H7 (cell line): ENCODE results near the gene CNTNAP5. TPM values are rescaled to one million over a fixed set of nuclear protein-coding genes. Genes with fewer than 3 reads are reported as not detected.

ENCODE experiments used
- DNase-seq: peaks from one replicate; pipeline ENCODE4 v3.0.0; 2012
- H3K27me3 ChIP-seq: 2 replicates; pipeline ENCODE4 v1.6.0; 2011; ENCODE audit warnings: mild to moderate bottlenecking, low read length; ENCODE audit not compliant: control insufficient read depth, insufficient read depth
- H3K36me3 ChIP-seq: replicated peaks from 2 replicates; pipeline ENCODE4 v1.5.1; 2011; ENCODE audit warnings: low read length; ENCODE audit not compliant: control insufficient read depth, insufficient read depth
- H3K4me3 ChIP-seq: 2 replicates; pipeline ENCODE4 v1.5.1; 2011; ENCODE audit warnings: low read depth, mild to moderate bottlenecking, control low read depth, low read length, moderate library complexity; ENCODE audit not compliant: insufficient read depth
- total RNA-seq: library from RNA; depleted of rRNA; stranded (reverse); fragments of >200 nt; shearing (Covaris generic); gene quantifications from 2 replicates; pipeline ENCODE4 v1.2.3, GENCODE V29; 2014

CNTNAP5 gene
- total RNA-seq, 1 experiment from 2014 or later, result 0.28 TPM

DNA sequence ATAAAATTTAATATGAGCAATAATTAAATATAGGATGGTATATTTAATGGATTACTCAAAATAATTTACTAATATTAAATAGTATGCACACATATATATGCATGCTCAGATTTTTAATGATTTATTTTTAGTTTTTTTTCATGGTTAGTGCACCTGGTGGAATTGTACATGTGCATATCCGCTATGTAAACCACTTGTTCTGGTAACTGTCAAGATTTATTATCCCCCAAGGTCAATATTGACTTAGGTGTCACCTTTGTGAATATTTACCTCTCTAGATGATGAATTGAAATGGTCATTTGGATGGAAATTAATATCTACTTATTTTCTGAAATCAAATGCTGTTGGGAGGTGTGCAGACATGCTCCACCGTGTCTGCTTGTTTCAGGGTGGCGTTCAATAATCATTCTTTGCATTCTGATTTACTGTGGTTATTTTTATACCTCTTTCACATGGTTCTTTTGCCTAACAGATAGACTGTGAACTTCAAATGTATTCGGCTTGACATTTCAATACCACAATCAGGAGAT lies 14.7 kb downstream of the CNTNAP5 start:
- no peak for DNase-seq
- Histone ChIP-seq H3K27me3 (no peaks in the 10 kb centered on the region), H3K4me3 (no peak overlapping the region), H3K36me3 (no peaks in the 10 kb centered on the region)

DNA sequence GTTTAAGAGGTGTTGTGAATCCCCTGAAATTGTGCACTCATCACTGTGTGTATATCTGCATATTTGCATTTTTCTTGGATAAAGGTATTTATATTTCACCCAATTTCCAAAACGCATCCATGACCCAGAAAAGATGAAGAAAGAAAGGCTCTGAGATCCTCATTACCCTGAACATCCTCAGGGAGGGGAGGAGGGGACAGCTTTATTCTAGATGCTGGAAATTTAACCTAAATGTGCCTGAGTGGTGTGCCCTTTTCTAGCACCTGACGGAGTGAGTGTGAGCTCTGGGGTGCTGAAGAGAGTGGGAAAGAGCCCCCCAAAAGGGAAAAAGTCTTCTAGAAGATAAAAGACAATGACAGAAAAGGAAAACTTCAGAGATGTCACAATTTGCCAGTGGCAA lies 20.8 kb downstream of the CNTNAP5 start:
- DNase-seq, result no peak
- Histone ChIP-seq H3K4me3 (no peak overlapping the region), H3K36me3 (no peaks in the 10 kb centered on the region), H3K27me3 (no peaks in the 10 kb centered on the region)

DNA sequence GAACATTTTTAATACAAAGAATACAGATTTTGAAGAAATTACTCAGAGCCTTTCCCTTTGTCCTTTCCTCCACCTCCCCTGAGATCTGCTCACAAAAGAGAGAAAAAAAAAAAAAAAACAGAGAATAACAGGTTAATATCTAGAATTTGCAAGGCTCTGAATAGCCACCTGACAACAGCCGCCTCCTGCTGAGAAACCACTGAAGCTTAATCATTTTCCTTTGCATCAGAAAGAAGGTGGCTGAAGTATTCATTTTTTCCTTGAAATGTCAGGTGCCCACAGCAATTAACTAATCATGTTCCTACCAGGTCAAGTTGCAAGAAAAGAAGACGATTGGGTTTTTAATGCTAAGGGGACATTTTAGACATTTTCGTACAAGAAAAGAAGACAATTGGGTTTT lies 21.2 kb downstream of the CNTNAP5 start:
- H3K36me3 ChIP-seq, result no peaks in the 10 kb centered on the region
- H3K27me3 ChIP-seq, result no peaks in the 10 kb centered on the region
- DNase-seq, result peak; percentile 9
- H3K4me3 ChIP-seq, result no peak overlapping the region

DNA sequence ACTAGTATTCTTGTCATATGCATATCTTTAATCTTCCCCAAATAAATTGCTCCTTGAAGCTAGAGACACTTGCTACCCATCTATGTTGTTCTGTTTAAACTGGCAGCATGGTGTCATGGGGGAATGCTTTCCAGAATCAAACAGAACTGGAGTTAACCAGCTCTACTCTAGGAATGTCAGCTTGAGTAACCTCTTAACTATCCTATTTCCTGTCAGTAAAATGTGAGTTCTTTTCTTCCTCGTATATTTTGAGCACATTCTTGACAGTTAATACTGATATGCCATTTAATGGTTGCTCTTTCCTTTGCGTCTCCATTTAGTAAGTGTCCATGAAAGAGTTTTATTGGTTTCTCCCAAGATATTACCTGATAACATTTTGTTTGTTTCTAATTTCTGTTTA lies 23.0 kb downstream of the CNTNAP5 start:
- H3K36me3 ChIP-seq, result no peaks in the 10 kb centered on the region
- no peak overlapping the region for H3K4me3 ChIP-seq
- H3K27me3 ChIP-seq, result no peaks in the 10 kb centered on the region
- no peak for DNase-seq

DNA sequence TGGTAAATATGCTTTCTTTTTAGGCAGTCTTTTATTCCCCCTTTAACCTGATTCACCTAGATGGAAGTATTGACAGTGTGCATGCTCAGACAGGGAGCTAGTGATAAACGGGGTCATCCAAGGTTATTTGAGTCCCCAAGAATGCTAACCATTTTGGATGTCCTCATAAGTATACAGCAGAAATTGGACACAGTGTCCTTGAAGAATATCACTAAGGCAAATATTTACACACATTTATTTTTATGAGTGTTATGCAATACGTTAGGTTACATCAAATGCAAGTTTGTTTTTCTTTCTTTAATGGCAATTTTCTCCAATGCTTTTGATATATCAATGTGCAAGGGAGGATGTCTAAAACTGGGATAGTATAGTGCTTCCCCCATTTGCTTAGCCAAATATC lies 23.6 kb downstream of the CNTNAP5 start:
- Histone ChIP-seq H3K36me3 (no peaks in the 10 kb centered on the region), H3K4me3 (no peak overlapping the region), H3K27me3 (no peaks in the 10 kb centered on the region)
- DNase-seq, result no peak

DNA sequence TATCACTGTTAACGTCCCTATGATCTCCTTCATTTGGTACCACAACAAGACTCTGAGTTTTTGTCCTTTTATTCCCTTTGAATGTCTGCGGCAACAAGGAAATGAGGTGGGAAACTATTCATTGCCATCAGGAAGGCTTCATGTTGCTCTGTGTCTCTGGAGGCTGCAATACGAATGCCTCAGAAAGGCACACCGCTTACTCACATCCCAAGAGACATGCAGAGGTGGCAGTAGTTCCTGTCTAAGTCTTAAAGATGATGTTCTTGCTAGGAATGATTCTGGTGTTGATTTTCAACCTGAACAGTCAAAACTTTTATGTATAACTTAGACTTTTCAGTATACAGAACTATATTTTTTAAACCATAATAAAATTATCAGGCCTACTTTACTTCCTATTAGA lies 24.0 kb downstream of the CNTNAP5 start:
- DNase-seq, result no peak
- no peak overlapping the region for H3K4me3 ChIP-seq
- H3K36me3 ChIP-seq, result no peaks in the 10 kb centered on the region
- no peaks in the 10 kb centered on the region for H3K27me3 ChIP-seq

DNA sequence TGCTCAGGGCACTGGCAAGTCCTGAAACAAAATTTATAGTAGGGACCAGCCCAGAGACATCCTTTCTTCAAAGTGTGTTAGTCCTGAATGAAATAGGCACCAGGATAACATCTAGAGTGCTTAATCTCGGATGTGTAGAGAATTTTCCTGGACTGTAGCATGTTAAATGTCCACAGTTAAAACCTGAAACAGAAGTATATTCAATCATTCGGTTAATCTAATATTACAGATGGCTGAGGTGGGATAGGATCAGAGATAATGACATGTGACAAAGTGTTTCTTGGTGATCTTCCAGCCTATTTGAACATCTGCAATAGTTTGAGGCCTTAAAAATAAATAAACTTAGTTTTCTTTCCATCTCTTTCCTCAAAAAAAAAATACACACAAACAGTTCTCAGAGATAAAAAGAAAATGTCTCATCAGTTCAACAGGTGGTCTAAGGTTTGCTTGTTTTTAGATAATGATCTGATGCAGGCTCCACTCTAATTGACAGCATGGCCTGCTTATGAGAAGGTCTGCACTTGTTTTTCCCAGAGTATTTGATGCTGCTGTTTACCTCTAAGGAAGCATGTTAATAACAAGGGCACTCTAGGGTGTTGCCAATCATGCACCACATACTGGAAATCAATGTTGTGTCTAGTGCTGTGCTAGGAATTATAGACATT lies 25.9 kb downstream of the CNTNAP5 start:
- Histone ChIP-seq H3K4me3 (no peak overlapping the region), H3K27me3 (no peaks in the 10 kb centered on the region)
- no peak for DNase-seq

DNA sequence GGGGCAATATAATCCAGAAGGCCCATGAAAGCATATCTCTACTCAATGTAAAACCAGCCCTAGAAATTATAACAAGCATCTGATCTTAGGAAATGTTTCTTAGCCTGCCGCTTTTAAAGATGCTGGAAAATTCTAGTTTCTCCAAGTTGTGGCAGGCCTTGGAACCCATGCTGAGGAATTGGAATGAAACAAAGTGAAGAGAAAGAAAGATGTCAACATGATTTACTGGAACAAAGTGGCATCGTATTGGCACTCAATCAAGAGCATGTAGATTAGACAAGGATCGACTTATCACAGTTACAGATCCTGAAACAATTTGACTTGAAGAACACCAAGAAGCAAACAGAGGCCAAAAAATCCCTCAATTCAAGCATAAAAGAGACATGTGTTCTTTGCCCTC lies 28.7 kb downstream of the CNTNAP5 start:
- no peaks in the 10 kb centered on the region for H3K36me3 ChIP-seq
- H3K4me3 ChIP-seq, result no peak overlapping the region
- DNase-seq, result no peak
- no peaks in the 10 kb centered on the region for H3K27me3 ChIP-seq

More for the DNA sequence above, 25.9 kb downstream of the CNTNAP5 start:
- H3K36me3 ChIP-seq, result no peaks in the 10 kb centered on the region

DNA sequence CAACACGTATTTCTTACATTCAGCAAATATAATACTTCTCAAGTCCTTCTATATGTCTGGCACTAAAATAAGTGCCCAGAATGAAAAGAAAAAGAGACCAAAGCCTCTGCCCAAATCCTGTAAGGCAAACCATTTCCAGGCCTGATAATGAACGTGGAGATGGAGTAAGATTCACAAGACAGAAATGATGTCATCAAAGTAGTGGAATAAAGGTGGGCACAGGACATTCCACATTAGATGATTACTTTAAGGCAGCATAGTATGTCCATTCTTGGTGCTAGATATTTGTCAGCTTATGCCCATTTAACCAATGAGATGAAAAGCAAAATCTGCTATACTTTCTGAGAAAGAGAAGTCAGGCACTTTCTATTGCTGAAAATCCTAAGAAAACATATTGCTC lies 38.5 kb downstream of the CNTNAP5 start:
- no peaks in the 10 kb centered on the region for H3K36me3 ChIP-seq
- DNase-seq, result no peak
- H3K27me3 ChIP-seq, result no peaks in the 10 kb centered on the region
- H3K4me3 ChIP-seq, result no peak overlapping the region

DNA sequence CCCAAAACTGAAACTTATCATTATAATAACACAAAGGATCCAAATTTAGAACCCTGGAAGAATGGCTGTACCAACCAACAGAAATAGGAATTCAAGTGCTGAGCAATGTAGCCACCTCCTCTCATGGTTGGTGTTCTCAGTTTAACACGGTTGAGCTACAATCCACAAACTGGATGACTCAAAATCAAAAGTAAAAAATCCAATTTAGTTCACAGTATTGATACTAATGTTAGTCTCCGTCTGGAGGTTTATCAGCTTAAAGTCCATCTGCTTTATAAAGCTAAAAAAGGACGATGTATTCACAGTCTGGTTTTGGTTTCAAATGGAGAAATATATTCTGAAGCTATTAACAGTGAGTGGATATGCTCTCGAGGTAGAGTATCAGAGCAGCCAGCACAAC lies 40.5 kb downstream of the CNTNAP5 start:
- no peak for DNase-seq
- no peaks in the 10 kb centered on the region for H3K27me3 ChIP-seq
- no peaks in the 10 kb centered on the region for H3K36me3 ChIP-seq
- H3K4me3 ChIP-seq, result no peak overlapping the region

DNA sequence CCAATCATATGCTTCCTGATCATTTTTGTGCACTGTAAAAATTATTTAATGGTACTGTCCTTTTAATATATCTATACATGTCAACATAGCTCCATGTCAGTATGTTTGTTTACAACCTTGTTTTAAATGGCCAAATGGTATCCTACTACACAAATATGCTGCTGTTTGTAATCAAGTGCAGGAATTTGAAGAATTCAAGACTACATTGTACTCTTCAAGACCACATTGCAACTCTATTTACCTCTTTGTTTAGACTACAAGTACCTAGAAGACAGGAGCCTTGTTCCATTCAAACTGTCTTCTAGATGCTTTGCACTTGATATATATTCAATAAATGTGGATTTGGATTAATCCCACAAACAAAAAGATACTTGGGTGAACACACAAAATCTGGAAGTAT lies 41.7 kb downstream of the CNTNAP5 start:
- no peak for DNase-seq
- Histone ChIP-seq H3K27me3 (no peaks in the 10 kb centered on the region), H3K4me3 (no peak overlapping the region), H3K36me3 (no peaks in the 10 kb centered on the region)

DNA sequence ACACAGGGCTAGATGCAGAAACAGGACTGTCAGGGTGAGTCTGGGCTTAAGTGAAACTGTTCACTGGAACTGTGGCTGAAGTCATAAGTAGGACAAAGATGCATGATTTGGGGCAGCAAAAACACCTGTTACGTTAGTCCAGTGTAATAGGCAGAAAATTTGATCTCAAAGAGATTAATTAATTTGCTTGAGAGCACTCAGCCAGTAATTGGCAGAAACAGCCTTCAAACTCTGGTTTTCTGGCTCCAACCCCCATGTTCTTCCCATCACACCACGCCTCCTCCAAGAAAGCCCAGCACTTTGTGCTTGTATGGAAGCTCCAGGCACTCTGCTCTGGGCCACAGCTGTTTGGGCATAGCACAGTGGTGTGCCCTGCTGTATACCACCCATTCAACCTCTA lies 54.0 kb downstream of the CNTNAP5 start:
- H3K36me3 ChIP-seq, result no peaks in the 10 kb centered on the region
- no peaks in the 10 kb centered on the region for H3K27me3 ChIP-seq
- DNase-seq, result no peak
- no peak overlapping the region for H3K4me3 ChIP-seq

DNA sequence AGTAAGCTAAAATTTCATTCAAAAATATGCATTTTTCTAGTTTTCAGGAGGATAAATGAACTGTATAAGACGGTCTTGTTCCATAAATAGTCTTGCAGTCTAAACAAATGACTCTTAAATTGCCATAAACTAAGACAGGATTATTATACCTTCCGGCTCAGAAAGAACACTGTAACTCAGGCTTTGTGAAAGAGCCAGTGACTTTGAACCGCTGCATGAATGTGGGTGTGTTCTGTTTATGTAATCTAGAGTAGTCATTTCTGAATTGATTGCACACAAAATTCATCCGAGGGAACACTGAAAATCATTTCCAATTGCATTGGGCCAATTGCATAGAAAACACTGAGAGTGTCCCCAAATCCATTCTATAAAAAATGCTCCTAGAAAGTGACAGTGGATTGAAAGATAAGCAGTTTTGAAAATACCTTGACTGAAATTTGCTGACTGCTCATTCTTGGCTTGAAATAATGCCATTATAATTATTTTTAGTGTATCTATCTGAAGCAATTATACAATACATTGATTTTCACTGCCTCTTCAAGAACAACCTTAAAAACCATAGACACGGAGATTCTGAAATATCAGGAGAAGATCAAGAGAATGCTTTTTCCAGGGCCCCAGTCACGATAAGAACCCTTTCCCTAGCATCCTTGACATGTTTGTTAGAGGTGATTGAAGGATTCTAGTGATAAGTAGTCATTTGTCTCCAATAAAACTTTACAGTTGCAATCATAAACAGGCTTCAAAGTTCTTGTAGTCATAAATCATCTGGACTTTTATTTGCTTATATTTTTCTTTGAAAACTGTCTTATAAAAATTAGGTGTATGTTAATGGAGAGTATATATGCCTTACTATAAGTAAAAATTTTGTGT lies 55.4 kb downstream of the CNTNAP5 start:
- Histone ChIP-seq H3K27me3 (no peaks in the 10 kb centered on the region), H3K36me3 (no peaks in the 10 kb centered on the region), H3K4me3 (no peak overlapping the region)
- no peak for DNase-seq

DNA sequence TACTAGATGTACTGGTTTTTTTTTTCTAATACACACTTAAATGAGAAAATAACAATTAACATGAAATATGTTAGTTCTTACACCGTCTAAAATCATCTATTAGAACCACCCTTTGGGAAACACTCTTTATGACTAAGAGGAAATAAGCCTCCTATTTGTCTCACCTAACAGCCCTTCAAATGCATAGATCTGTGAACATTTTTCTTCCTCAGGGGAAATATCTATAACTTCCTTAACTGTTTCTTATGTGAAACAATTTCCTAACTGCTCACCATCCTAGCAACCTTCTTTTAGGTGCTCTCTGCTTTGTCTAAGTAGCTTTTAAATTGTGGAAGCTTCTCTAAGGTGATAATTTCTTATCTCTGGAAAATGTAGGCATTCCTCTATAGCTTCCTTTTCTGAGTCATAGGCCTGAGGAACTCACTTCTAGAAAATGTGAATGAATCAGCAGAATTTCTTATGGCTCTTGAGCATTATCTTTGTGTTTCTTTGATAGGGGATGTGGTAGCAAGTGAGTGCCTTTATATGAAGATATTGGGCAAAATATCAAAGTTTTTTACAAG lies 56.1 kb downstream of the CNTNAP5 start:
- Histone ChIP-seq H3K27me3 (no peaks in the 10 kb centered on the region), H3K4me3 (no peak overlapping the region), H3K36me3 (no peaks in the 10 kb centered on the region)
- no peak for DNase-seq

DNA sequence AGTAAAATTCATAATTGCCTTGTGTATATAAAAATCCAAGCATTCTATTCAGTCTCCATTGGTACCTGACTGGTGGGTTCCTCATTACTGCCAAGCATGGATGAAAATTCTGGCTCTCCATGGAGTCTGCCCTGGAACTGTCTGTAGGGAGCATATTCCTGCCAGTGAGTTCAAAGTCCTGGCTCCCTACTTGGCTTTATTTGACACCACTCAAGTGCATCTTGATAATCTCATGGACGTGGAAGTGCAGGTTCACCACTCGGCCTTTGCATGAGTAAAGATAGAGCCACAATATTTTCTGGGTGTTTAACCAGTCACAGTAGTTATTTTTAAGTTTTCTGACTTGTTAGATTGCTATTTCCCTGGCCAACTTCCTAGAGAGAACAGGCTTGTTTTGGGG lies 63.5 kb downstream of the CNTNAP5 start:
- Histone ChIP-seq H3K36me3 (no peaks in the 10 kb centered on the region), H3K27me3 (no peaks in the 10 kb centered on the region), H3K4me3 (no peak overlapping the region)
- DNase-seq, result no peak
